Measurements from ENCODE around the gene CSTF1.

DNA sequence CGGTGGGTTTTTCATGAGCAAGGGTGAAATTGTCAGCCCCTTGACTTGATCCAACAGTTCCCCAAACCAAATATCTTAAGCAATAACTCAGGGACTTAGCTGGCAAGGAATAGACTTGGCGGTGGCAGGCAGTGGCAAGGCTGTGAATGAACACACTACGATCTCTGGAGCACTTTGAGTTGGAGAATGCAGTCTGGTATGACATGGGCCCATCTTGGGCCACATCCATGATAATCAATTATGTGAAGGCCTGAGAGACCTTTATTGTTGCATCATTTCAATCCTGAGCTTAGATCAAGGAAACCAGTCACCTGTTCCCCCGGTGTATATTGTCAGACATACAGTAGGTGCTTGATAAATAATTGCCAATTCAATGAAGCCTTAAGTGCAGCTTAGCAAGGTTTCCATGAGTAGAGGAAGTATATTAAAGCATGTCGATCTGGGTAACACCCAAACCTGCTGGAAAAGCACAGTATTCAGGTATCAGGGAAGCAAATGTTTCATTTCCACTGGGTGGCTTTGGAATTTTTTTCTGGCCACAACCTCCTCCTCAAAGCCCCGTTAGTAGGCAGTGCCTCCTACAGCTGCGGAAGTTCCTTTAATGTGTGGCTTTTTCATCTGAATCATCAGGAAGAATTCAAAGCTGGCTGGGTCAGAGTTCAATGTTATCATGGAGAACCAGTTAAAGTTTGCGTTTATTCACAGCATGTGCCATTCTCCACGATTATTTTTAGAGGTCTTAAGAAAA is 29.8 kb downstream of the CSTF1 start:
- no peak for TF ChIP-seq CTCF (IDR thresholded peaks at IDR 0.05)
- TF ChIP-seq POLR2AphosphoS5 (IDR thresholded peaks at IDR 0.05), result no peak

Measured in prostate gland (tissue), 2 donors.